Thyroid gland (tissue), 4 donors: ENCODE data around the gene STK40.

Experiments
- CTCF ChIP-seq, 6 experiments: fragments of 200-600 bp in 3 of 6; fragments of 450-650 bp in 3 of 6; sonication (generic) in 3 of 6; IDR thresholded peaks; one replicate each; pipeline ENCODE4 v1.5.1; 2016 to 2019; ENCODE audit warnings: antibody characterized with exemption in 6 of 6, mild to moderate bottlenecking in 2 of 6, inconsistent platforms in 1 of 6, moderate library complexity in 1 of 6
- POLR2A ChIP-seq, 2 donors: fragments of 450-650 bp; IDR thresholded peaks; one replicate each; pipeline ENCODE4 v1.6.1; 2017; ENCODE audit warnings: antibody characterized with exemption in 2 of 2, mild to moderate bottlenecking in 2 of 2, moderate library complexity in 1 of 2

- TF ChIP-seq CTCF (IDR thresholded peaks at IDR 0.05) = no peak
- no peak for TF ChIP-seq POLR2A (IDR thresholded peaks at IDR 0.05)
Measured at GRCh38 chr1:36327421-36328087, 58.2 kb downstream of the STK40 start.
